Esophagus squamous epithelium (tissue), 4 donors: ENCODE measurements around the gene CTSH.

ENCODE experiments used
- CTCF ChIP-seq, 6 experiments: fragments of 450-650 bp in 4 of 6; fragments of 200-600 bp in 2 of 6; sonication (generic) in 2 of 6; IDR thresholded peaks; one replicate each; pipeline ENCODE4 v1.5.1; 2016 to 2019; ENCODE audit warnings: antibody characterized with exemption in 6 of 6, mild to moderate bottlenecking in 4 of 6, moderate library complexity in 4 of 6
- POLR2A ChIP-seq, 4 donors: fragments of 450-650 bp; IDR thresholded peaks; one replicate each; pipeline ENCODE4 v1.6.1; 2017; ENCODE audit warnings: antibody characterized with exemption in 4 of 4, mild to moderate bottlenecking in 4 of 4, moderate library complexity in 3 of 4

GRCh38 chr15:78944202-78944625 lies 632 bp downstream of the CTSH start:
- no peak for TF ChIP-seq POLR2A (IDR thresholded peaks at IDR 0.05)
- no peak for TF ChIP-seq CTCF (IDR thresholded peaks at IDR 0.05)
